SU-DHL-6 (cell line): Measurements from ENCODE around the gene SLC40A1.

Experiments used
- CTCF ChIP-seq: fragments of 200-600 bp; sonication (generic); IDR thresholded peaks from one replicate; pipeline ENCODE4 v1.5.1; 2017; ENCODE audit warnings: antibody characterized with exemption, mild to moderate bottlenecking, low read length, moderate library complexity; ENCODE audit not compliant: insufficient read depth, poor library complexity, severe bottlenecking
- EZH2phosphoT487 ChIP-seq: fragments of 200-600 bp; sonication (generic), shearing (Covaris generic); conservative IDR thresholded peaks from 2 replicates; pipeline ENCODE4 v1.6.1; 2018; ENCODE audit warnings: mild to moderate bottlenecking, antibody characterized with exemption, low read length, moderate library complexity, mixed read lengths

DNA sequence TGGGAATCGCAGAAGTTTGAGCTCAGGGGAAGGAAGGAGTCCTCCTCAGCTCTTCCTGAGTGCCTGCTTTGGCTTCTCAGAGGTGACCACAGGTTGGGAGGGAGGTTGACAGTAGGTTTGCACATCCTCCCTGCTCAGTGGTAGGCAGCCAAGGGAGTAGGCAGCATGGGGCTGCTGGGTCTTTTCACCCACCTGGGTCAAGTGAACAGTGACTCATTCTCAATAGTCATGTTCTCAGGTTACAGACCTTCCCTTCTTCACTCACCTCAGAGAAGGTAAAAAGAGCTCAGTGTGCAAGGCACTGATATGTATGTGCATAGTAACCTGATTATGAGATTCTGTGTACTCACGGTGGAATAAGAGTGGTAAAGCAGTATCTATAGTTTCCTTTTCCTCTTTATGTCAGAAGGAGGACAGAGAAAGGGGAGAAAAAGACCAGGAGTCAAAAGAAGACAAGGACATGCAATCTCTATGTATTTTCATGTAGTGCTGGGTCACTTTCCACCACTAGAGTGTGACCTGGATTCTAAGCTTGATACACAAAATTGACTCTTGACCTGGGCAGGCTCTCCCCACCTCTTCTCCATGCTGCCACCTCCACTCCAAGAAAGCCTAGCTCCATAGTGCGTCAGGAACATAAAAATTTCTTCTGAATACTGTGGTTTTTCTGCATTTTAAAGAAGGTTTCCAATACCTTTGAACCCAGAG is 44.2 kb upstream of the SLC40A1 start:
- TF ChIP-seq CTCF (no peak), EZH2phosphoT487 (no peak)
